WTC11 (cell line): ENCODE measurements around the gene DNAJC6. TPM values are rescaled to one million over a fixed set of nuclear protein-coding genes. Genes with fewer than 3 reads are reported as not detected.
A peak's percentile ranks its signal among the peaks of the same experiment; 100 is the strongest.

ENCODE experiments used
- ATAC-seq: fragments of 200-7000 bp; cut with Tn5 transposase; 2 replicates; pipeline ENCODE4 v1.10.0; 2021; ENCODE audit warnings: mild to moderate bottlenecking, moderate library complexity
- CTCF ChIA-PET: fragments of 300-600 bp; sonication (Branson Sonifier 250); formaldehyde crosslinking; loops from one replicate; lab custom pipeline; 2021; ENCODE audit warnings: antibody characterized with exemption; lab: Charles Lee
- POLR2A ChIA-PET: fragments of 350-600 bp; sonication (Branson Sonifier 250); formaldehyde crosslinking; loops from one replicate; lab custom pipeline; 2021; ENCODE audit warnings: antibody characterized with exemption; lab: Charles Lee
- DNase-seq: peaks from one replicate; pipeline ENCODE4 v3.0.0; 2021; ENCODE audit warnings: low spot score
- H3K27ac Mint-ChIP-seq: 2 replicates; pipeline ENCODE4 v1.8.0; 2021; ENCODE audit warnings: mixed read lengths
- H3K27me3 Mint-ChIP-seq: 2 replicates; pipeline ENCODE4 v1.8.0; 2021; ENCODE audit warnings: low read depth, mild to moderate bottlenecking, moderate library complexity, mixed read lengths
- H3K36me3 Mint-ChIP-seq: 2 replicates; pipeline ENCODE4 v1.8.0; 2021; ENCODE audit warnings: mixed read lengths
- H3K4me1 Mint-ChIP-seq: 2 replicates; pipeline ENCODE4 v1.8.0; 2022; ENCODE audit warnings: mixed read lengths
- H3K4me3 Mint-ChIP-seq: 2 replicates; pipeline ENCODE4 v1.8.0; 2021; ENCODE audit warnings: mild to moderate bottlenecking, moderate library complexity, mixed read lengths
- H3K9me3 Mint-ChIP-seq: 2 replicates; pipeline ENCODE4 v1.8.0; 2021; ENCODE audit warnings: mixed read lengths
- ATF3 ChIP-seq: sonication (generic); formaldehyde crosslinking; conservative IDR thresholded peaks from 2 replicates; pipeline ENCODE4 v1.8.1; 2022; ENCODE audit warnings: mild to moderate bottlenecking, missing genetic modification reagents
- ATF6 ChIP-seq: sonication (generic); formaldehyde crosslinking; IDR thresholded peaks from 2 replicates; pipeline ENCODE4 v1.8.1; 2023; ENCODE audit warnings: mild to moderate bottlenecking, missing genetic modification reagents
- ELF4 ChIP-seq: sonication (generic); formaldehyde crosslinking; IDR thresholded peaks from 2 replicates; pipeline ENCODE4 v1.8.1; 2022; ENCODE audit warnings: low read depth, mild to moderate bottlenecking, moderate library complexity, missing genetic modification reagents
- ESRRA ChIP-seq: sonication (generic); formaldehyde crosslinking; IDR thresholded peaks from 2 replicates; pipeline ENCODE4 v1.8.1; 2022; ENCODE audit warnings: mild to moderate bottlenecking, missing genetic modification reagents, borderline replicate concordance
- FOXJ3 ChIP-seq: sonication (generic); formaldehyde crosslinking; IDR thresholded peaks from 2 replicates; pipeline ENCODE4 v1.9.0; 2021; ENCODE audit warnings: missing genetic modification reagents, mild to moderate bottlenecking, borderline replicate concordance
- FOXK1 ChIP-seq: sonication (generic); formaldehyde crosslinking; IDR thresholded peaks from 2 replicates; pipeline ENCODE4 v1.8.0; 2022; ENCODE audit warnings: mild to moderate bottlenecking, moderate library complexity, missing genetic modification reagents
- GABPB1 ChIP-seq: sonication (generic); formaldehyde crosslinking; IDR thresholded peaks from 2 replicates; pipeline ENCODE4 v1.8.1; 2023; ENCODE audit warnings: mild to moderate bottlenecking, missing genetic modification reagents
- GRHL2 ChIP-seq: fragments of 250-450 bp; sonication (Bioruptor Pico); IDR thresholded peaks from 2 replicates; pipeline ENCODE4 v1.8.0; 2022; ENCODE audit warnings: mild to moderate bottlenecking, moderate library complexity; ENCODE audit not compliant: insufficient replicate concordance, severe bottlenecking
- IRF1 ChIP-seq: sonication (generic); formaldehyde crosslinking; IDR thresholded peaks from 2 replicates; pipeline ENCODE4 v1.8.0; 2023; ENCODE audit warnings: missing genetic modification reagents
- MXD4 ChIP-seq: fragments of 250-450 bp; sonication (Bioruptor Pico); IDR thresholded peaks from 2 replicates; pipeline ENCODE4 v1.8.0; 2021; ENCODE audit warnings: mild to moderate bottlenecking, moderate library complexity, borderline replicate concordance
- MYBL2 ChIP-seq: sonication (generic); formaldehyde crosslinking; IDR thresholded peaks from 2 replicates; pipeline ENCODE4 v1.8.1; 2023; ENCODE audit warnings: mild to moderate bottlenecking, moderate library complexity, missing genetic modification reagents
- NFE2L1 ChIP-seq: sonication (generic); formaldehyde crosslinking; IDR thresholded peaks from 2 replicates; pipeline ENCODE4 v1.8.1; 2023; ENCODE audit warnings: missing genetic modification reagents
- NR2C2 ChIP-seq: sonication (generic); formaldehyde crosslinking; IDR thresholded peaks from 2 replicates; pipeline ENCODE4 v1.8.0; 2022; ENCODE audit warnings: mild to moderate bottlenecking, missing genetic modification reagents
- NR3C1 ChIP-seq: sonication (generic); formaldehyde crosslinking; conservative IDR thresholded peaks from 2 replicates; pipeline ENCODE4 v1.8.1; 2023; ENCODE audit warnings: low read depth, mild to moderate bottlenecking, missing genetic modification reagents
- SOX15 ChIP-seq: fragments of 250-450 bp; sonication (Bioruptor Pico); IDR thresholded peaks from 2 replicates; pipeline ENCODE4 v1.9.0; 2021; ENCODE audit warnings: mild to moderate bottlenecking
- TCF7 ChIP-seq: sonication (generic); formaldehyde crosslinking; IDR thresholded peaks from 2 replicates; pipeline ENCODE4 v1.8.0; 2022; ENCODE audit warnings: mild to moderate bottlenecking, low read depth, missing genetic modification reagents, moderate library complexity
- ZNF263 ChIP-seq: sonication (generic); formaldehyde crosslinking; IDR thresholded peaks from 2 replicates; pipeline ENCODE4 v1.8.1; 2022; ENCODE audit warnings: low read depth, mild to moderate bottlenecking, moderate library complexity, missing genetic modification reagents
- ZNF416 ChIP-seq: fragments of 250-450 bp; sonication (Bioruptor Pico); IDR thresholded peaks from 2 replicates; pipeline ENCODE4 v1.9.0; 2021; ENCODE audit warnings: mild to moderate bottlenecking, inconsistent platforms
- total RNA-seq: library from RNA; stranded (reverse); gene quantifications from 3 replicates; pipeline ENCODE4 v1.2.3, GENCODE V29; 2021
- TF ChIP-seq, protein P1 (sequence below): sonication (generic); formaldehyde crosslinking; IDR thresholded peaks from 2 replicates; pipeline ENCODE4 v1.8.1; 2023; ENCODE audit warnings: mild to moderate bottlenecking, missing genetic modification reagents, moderate library complexity
- TF ChIP-seq, protein P2 (sequence below): sonication (generic); formaldehyde crosslinking; IDR thresholded peaks from 2 replicates; pipeline ENCODE4 v1.8.0; 2023; ENCODE audit warnings: mild to moderate bottlenecking, missing genetic modification reagents
- TF ChIP-seq, protein P3 (sequence below): fragments of 200-600 bp; IDR thresholded peaks from 2 replicates; pipeline ENCODE4 v1.8.0; 2022; ENCODE audit warnings: antibody characterized with exemption
- TF ChIP-seq, protein P4 (sequence below): fragments of 250-450 bp; sonication (Bioruptor Pico); IDR thresholded peaks from 2 replicates; pipeline ENCODE4 v1.9.0; 2021; ENCODE audit warnings: moderate library complexity, mild to moderate bottlenecking, inconsistent platforms, borderline replicate concordance

Gene DNAJC6
- total RNA-seq, 1 experiment from 2014 or later: 9.1 TPM

DNA sequence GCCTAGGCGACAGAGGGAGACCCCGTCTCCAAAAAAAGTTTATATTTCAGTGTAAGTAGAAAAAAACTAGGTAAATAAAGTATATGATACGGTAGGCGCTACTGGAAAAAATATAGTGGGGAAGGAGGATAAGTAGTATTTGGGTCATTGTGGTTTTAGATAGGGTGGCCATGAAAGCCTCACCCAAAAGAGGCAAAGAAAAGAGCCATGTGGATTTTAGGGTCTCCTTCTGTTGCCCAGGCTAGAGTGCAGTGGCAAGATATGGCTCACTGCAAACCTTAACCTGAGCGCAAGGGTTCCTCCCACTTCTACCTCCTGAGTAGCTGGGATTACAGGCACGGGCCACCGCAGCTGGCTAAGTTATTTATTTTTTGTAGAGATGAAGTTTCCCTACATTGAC, 128.3 kb downstream of the DNAJC6 start:
- DNase-seq (no peak), ATAC-seq (no peak)
- H3K36me3 Mint-ChIP-seq: peaks cover 8% of the 10 kb centered on the region
- H3K4me1 Mint-ChIP-seq: peaks cover 38% of the 10 kb centered on the region
- no peak overlapping the region for H3K4me3 Mint-ChIP-seq
- H3K27me3 Mint-ChIP-seq: no peaks in the 10 kb centered on the region
- H3K9me3 Mint-ChIP-seq: peaks cover 5% of the 10 kb centered on the region
- CTCF ChIA-PET: interaction anchor here (0.7 to 6.3 kb wide), 4 partner anchors 12 to 250 kb away, joined by 4 to 37 read pairs (median 12); no protein-coding TSS in a partner anchor
- H3K27ac Mint-ChIP-seq: no peak overlapping the region
- TF ChIP-seq ATF6 (no peak), GRHL2 (no peak), GABPB1 (CRISPR knock-in tag) (no peak), IRF1 (CRISPR knock-in tag) (no peak), ZNF416 (no peak), NR2C2 (no peak), ZNF263 (CRISPR knock-in tag) (no peak), TCF7 (no peak), SOX15 (CRISPR knock-in tag) (no peak), MYBL2 (CRISPR knock-in tag) (no peak), NFE2L1 (CRISPR knock-in tag) (no peak), FOXJ3 (CRISPR knock-in tag) (no peak)
- TF ChIP-seq, protein P1, sequence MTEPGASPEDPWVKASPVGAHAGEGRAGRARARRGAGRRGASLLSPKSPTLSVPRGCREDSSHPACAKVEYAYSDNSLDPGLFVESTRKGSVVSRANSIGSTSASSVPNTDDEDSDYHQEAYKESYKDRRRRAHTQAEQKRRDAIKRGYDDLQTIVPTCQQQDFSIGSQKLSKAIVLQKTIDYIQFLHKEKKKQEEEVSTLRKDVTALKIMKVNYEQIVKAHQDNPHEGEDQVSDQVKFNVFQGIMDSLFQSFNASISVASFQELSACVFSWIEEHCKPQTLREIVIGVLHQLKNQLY (CRISPR knock-in tag): no peak
- POLR2A ChIA-PET: interaction anchor here (1.2 kb wide), 1 partner anchor 17 kb away, joined by 3 read pairs; the partner anchor contains the start of genes LEPR and LEPROT

GRCh38 chr1:65440322-65440900, 131.1 kb downstream of the DNAJC6 start:
- TF ChIP-seq FOXK1 (CRISPR knock-in tag): no peak
- TF ChIP-seq, protein P2, sequence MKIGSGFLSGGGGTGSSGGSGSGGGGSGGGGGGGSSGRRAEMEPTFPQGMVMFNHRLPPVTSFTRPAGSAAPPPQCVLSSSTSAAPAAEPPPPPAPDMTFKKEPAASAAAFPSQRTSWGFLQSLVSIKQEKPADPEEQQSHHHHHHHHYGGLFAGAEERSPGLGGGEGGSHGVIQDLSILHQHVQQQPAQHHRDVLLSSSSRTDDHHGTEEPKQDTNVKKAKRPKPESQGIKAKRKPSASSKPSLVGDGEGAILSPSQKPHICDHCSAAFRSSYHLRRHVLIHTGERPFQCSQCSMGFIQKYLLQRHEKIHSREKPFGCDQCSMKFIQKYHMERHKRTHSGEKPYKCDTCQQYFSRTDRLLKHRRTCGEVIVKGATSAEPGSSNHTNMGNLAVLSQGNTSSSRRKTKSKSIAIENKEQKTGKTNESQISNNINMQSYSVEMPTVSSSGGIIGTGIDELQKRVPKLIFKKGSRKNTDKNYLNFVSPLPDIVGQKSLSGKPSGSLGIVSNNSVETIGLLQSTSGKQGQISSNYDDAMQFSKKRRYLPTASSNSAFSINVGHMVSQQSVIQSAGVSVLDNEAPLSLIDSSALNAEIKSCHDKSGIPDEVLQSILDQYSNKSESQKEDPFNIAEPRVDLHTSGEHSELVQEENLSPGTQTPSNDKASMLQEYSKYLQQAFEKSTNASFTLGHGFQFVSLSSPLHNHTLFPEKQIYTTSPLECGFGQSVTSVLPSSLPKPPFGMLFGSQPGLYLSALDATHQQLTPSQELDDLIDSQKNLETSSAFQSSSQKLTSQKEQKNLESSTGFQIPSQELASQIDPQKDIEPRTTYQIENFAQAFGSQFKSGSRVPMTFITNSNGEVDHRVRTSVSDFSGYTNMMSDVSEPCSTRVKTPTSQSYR (CRISPR knock-in tag): no peak
- no peak for TF ChIP-seq NR2C2
- TF ChIP-seq ESRRA (CRISPR knock-in tag): no peak
- TF ChIP-seq, all 79 proteins: peak for 0
- no peak for DNase-seq
- Mint-ChIP-seq H3K4me1 (peaks cover 41% of the 10 kb centered on the region), H3K9me3 (peaks cover 15% of the 10 kb centered on the region), H3K36me3 (peaks cover 17% of the 10 kb centered on the region), H3K4me3 (no peak overlapping the region), H3K27ac (peak overlapping the region; percentile 51; the same call in 1 of the 2 replicates), H3K27me3 (no peaks in the 10 kb centered on the region)
- POLR2A ChIA-PET: no interaction called here
- CTCF ChIA-PET: interaction anchor here (1.4 to 1.6 kb wide), 4 partner anchors 9 to 247 kb away, joined by 6 to 9 read pairs (median 8); no protein-coding TSS in a partner anchor
- no peak for ATAC-seq

DNA sequence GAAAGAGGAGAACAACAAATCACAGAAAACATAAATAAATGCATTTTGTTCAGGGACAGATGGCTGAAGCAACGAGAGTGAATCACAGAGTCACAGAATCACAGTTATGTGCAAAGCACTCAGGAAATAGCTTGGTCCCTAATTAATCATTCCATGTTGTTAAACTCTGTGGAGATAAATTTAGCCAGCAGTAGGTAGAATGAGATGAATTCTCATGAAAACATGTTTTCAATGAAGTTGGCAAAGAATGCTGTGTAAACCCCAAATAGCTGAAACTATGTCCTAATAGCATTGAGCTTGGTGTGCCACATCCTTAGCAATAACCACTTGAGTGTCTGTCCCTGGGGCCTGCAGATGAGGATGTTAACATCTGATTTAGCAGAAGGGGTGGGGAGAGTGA, 131.6 kb downstream of the DNAJC6 start:
- Mint-ChIP-seq H3K27ac (no peak overlapping the region), H3K4me3 (no peak overlapping the region), H3K4me1 (peaks cover 42% of the 10 kb centered on the region), H3K36me3 (peaks cover 17% of the 10 kb centered on the region), H3K27me3 (no peaks in the 10 kb centered on the region), H3K9me3 (peaks cover 15% of the 10 kb centered on the region)
- ChIA-PET POLR2A (no interaction called here), CTCF (interaction anchor here (1.4 to 1.6 kb wide), 4 partner anchors 8 to 247 kb away, joined by 6 to 9 read pairs (median 8); no protein-coding TSS in a partner anchor)
- ATAC-seq (no peak), DNase-seq (no peak)
- no peak for TF ChIP-seq ATF3 (CRISPR knock-in tag)
- TF ChIP-seq, protein P3, sequence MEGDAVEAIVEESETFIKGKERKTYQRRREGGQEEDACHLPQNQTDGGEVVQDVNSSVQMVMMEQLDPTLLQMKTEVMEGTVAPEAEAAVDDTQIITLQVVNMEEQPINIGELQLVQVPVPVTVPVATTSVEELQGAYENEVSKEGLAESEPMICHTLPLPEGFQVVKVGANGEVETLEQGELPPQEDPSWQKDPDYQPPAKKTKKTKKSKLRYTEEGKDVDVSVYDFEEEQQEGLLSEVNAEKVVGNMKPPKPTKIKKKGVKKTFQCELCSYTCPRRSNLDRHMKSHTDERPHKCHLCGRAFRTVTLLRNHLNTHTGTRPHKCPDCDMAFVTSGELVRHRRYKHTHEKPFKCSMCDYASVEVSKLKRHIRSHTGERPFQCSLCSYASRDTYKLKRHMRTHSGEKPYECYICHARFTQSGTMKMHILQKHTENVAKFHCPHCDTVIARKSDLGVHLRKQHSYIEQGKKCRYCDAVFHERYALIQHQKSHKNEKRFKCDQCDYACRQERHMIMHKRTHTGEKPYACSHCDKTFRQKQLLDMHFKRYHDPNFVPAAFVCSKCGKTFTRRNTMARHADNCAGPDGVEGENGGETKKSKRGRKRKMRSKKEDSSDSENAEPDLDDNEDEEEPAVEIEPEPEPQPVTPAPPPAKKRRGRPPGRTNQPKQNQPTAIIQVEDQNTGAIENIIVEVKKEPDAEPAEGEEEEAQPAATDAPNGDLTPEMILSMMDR: no peak
- no peak for TF ChIP-seq NR3C1
- TF ChIP-seq ESRRA (CRISPR knock-in tag): no peak
- no peak for TF ChIP-seq ELF4 (CRISPR knock-in tag)
- TF ChIP-seq, protein P4, sequence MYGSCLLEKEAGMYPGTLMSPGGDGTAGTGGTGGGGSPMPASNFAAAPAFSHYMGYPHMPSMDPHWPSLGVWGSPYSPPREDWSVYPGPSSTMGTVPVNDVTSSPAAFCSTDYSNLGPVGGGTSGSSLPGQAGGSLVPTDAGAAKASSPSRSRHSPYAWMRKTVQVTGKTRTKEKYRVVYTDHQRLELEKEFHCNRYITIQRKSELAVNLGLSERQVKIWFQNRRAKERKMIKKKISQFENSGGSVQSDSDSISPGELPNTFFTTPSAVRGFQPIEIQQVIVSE (CRISPR knock-in tag): no peak
- TF ChIP-seq MXD4 (CRISPR knock-in tag): no peak
